PC-3 (cell line): ENCODE results near the gene ROPN1L.
"Not testable (repeated sequence)": the region's sequence is repeated elsewhere in the genome, so short reads cannot be mapped to it uniquely, and the experiment has no call there.

Experiments used
- CTCF ChIP-seq: fragments of 300-600 bp; sonication (generic); conservative IDR thresholded peaks from 2 replicates; pipeline ENCODE4 v1.5.1; 2017; ENCODE audit warnings: antibody characterized with exemption, low read depth, mild to moderate bottlenecking, low read length
- EZH2 ChIP-seq: fragments of 300-600 bp; sonication (generic); IDR thresholded peaks from one replicate; pipeline ENCODE4 v1.6.1; 2017; ENCODE audit warnings: antibody characterized with exemption, mild to moderate bottlenecking, low read length; ENCODE audit not compliant: unreplicated experiment
- EZH2phosphoT487 ChIP-seq: fragments of 300-600 bp; sonication (generic); IDR thresholded peaks from 2 replicates; pipeline ENCODE4 v1.6.1; 2018; ENCODE audit warnings: mild to moderate bottlenecking, antibody characterized with exemption, low read length, borderline replicate concordance

GRCh38 chr5:10494497-10494896 lies 52.8 kb downstream of the ROPN1L start:
- TF ChIP-seq CTCF, EZH2, EZH2phosphoT487: not testable (repeated sequence)
